ENCODE results near the gene ATF5. TPM values are rescaled to one million over a fixed set of nuclear protein-coding genes. Genes with fewer than 3 reads are reported as not detected.
"Not testable (repeated sequence)": the region's sequence is repeated elsewhere in the genome, so short reads cannot be mapped to it uniquely, and the experiment has no call there.

The ATF5 gene
- total RNA-seq, 1 donor from 2014 or later, result 20.1 TPM

DNA sequence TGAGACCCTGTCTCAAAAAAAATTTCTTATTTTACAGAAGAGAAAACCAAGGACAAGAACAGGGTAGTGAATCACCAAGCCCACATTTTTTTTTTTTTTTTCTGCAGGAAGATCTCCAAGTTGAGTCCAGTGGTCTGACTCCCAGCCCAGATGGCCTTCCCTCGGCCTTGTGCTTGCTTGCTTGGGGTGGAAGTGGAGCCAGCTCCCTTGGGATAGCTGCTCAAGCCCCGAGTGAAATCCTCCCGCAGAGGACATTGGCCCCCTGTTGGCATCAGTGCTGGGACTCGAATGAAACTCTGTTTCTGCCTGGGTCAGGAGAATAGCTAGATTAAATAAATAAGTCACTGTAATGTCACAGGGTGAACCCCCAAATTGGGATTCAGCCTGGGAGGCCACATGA lies 9.7 kb downstream of the ATF5 start:
- Mint-ChIP-seq H3K27me3 (ENCODE audit: unreplicated experiment) (peaks cover 12% of the 10 kb centered on the region), H3K4me1 (ENCODE audit: unreplicated experiment) (peaks cover 2% of the 10 kb centered on the region), H3K36me3 (ENCODE audit: unreplicated experiment) (no peaks in the 10 kb centered on the region)

DNA sequence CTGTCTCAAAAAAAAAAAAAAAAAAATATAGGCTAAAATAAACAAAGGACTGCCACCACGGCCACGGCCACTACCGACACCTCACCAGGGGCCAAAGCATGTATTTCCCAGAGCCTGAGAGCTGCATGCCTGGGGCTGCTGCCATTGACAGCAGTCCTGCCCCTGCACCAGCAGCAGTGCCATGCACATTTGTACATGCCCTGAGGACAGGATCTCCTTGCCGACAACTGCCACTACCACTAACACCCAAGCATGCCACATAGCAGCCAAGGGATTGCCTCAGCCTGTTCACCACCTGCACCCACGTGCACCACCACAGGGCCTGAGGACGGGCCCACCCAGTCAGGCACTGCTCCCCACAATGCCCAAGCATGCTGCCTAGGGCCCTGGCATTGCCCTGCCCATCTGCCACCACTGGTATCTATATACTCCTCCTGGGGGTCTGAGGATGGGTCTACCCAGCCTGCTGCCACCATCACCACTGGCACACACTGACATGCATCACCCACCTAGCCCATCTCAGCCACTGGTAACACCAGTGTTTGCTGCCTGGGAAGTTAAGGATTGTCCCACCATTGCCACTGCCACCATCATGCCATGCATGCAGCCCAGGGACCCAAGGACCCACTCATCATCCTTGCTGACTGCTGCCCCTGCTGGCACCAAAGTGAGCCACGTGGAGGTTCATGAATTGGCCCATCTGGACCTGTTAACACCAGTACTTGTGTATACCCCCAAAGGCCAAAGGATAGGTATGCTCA lies 10.9 kb downstream of the ATF5 start:
- no peaks in the 10 kb centered on the region for H3K36me3 Mint-ChIP-seq (ENCODE audit: unreplicated experiment)
- DNase-seq (ENCODE audit: extremely low spot score, unreplicated experiment), result no peak
- peaks cover 2% of the 10 kb centered on the region for H3K4me1 Mint-ChIP-seq (ENCODE audit: unreplicated experiment)
- H3K27me3 Mint-ChIP-seq (ENCODE audit: unreplicated experiment), result peaks cover 13% of the 10 kb centered on the region
- TF ChIP-seq, protein P1, sequence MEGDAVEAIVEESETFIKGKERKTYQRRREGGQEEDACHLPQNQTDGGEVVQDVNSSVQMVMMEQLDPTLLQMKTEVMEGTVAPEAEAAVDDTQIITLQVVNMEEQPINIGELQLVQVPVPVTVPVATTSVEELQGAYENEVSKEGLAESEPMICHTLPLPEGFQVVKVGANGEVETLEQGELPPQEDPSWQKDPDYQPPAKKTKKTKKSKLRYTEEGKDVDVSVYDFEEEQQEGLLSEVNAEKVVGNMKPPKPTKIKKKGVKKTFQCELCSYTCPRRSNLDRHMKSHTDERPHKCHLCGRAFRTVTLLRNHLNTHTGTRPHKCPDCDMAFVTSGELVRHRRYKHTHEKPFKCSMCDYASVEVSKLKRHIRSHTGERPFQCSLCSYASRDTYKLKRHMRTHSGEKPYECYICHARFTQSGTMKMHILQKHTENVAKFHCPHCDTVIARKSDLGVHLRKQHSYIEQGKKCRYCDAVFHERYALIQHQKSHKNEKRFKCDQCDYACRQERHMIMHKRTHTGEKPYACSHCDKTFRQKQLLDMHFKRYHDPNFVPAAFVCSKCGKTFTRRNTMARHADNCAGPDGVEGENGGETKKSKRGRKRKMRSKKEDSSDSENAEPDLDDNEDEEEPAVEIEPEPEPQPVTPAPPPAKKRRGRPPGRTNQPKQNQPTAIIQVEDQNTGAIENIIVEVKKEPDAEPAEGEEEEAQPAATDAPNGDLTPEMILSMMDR (IDR thresholded peaks at IDR 0.05), result no peak
- no peaks in the 10 kb centered on the region for H3K9me3 Mint-ChIP-seq (ENCODE audit: unreplicated experiment)
- no peak overlapping the region for H3K4me3 Mint-ChIP-seq (ENCODE audit: unreplicated experiment)
- H3K27ac Mint-ChIP-seq (ENCODE audit: unreplicated experiment), result no peak overlapping the region

More for the DNA sequence above, 9.7 kb downstream of the ATF5 start:
- no peak overlapping the region for H3K27ac Mint-ChIP-seq (ENCODE audit: unreplicated experiment)
- DNase-seq (ENCODE audit: extremely low spot score, unreplicated experiment), result no peak
- TF ChIP-seq, protein P1 (IDR thresholded peaks at IDR 0.05), result no peak
- H3K4me3 Mint-ChIP-seq (ENCODE audit: unreplicated experiment), result no peak overlapping the region
- no peaks in the 10 kb centered on the region for H3K9me3 Mint-ChIP-seq (ENCODE audit: unreplicated experiment)

DNA sequence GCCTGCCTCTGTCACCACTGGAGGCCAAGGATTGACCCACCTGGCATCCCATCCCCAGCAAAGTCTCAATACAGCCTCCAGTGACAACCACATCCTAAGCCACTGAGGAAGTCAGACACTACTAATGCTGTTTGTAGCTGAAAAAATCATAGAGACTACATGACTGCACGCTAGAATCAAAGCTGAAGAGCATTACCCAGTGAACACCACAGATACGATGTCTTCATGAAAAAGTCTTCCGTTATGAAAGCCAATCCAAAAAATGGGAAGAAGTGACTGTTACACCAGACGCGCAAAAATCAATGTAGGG lies 11.4 kb downstream of the ATF5 start:
- TF ChIP-seq, protein P1 (IDR thresholded peaks at IDR 0.05), result no peak
- Mint-ChIP-seq H3K27me3 (ENCODE audit: unreplicated experiment) (peaks cover 13% of the 10 kb centered on the region), H3K36me3 (ENCODE audit: unreplicated experiment) (no peaks in the 10 kb centered on the region), H3K4me3 (ENCODE audit: unreplicated experiment) (no peak overlapping the region), H3K27ac (ENCODE audit: unreplicated experiment) (no peak overlapping the region), H3K4me1 (ENCODE audit: unreplicated experiment) (peaks cover 2% of the 10 kb centered on the region), H3K9me3 (ENCODE audit: unreplicated experiment) (no peaks in the 10 kb centered on the region)
- DNase-seq (ENCODE audit: extremely low spot score, unreplicated experiment), result no peak

DNA sequence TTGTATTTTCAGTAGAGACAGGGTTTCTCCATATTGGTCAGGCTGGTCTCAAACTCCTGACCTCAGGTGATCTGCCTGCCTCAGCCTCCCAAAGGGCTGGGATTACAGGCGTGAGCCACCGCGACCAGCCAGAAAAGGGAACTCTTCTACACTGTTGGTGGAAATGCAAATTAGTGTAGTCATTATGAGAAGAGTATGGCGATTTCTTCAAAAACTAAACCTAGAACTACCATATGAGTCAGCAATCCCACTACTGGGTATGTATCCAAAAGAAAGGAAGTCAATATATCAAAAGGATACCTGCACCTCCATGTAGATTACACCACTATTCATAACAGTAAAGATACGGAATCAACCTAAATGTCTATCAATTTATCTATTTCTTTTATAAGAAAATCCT lies 15.6 kb downstream of the ATF5 start:
- H3K27ac Mint-ChIP-seq (ENCODE audit: unreplicated experiment); H3K9me3 Mint-ChIP-seq (ENCODE audit: unreplicated experiment); H3K4me1 Mint-ChIP-seq (ENCODE audit: unreplicated experiment); H3K4me3 Mint-ChIP-seq (ENCODE audit: unreplicated experiment); DNase-seq (ENCODE audit: extremely low spot score, unreplicated experiment); H3K36me3 Mint-ChIP-seq (ENCODE audit: unreplicated experiment): not testable (repeated sequence)
- H3K27me3 Mint-ChIP-seq (ENCODE audit: unreplicated experiment), result peaks cover 13% of the 10 kb centered on the region

DNA sequence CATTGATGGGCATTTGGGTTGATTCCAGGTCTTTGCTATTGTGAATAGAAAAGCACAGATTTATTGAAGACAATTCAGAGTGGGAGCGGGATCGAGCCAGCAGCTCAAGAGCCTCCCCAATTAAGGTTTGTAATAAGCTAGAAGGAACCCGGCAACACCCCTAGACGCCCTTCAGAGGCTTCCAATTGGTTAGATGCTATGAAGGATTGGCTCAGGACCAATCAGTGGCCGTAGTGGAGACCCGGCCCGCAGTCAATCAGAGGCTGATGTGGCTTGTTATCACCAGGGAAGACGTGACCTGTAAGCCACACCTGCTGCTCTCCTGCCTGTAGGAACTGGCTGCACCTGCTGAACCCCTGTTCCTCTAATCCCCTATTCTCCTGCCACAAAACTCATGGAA lies 17.4 kb downstream of the ATF5 start:
- Mint-ChIP-seq H3K36me3 (ENCODE audit: unreplicated experiment) (no peaks in the 10 kb centered on the region), H3K4me3 (ENCODE audit: unreplicated experiment) (no peak overlapping the region), H3K9me3 (ENCODE audit: unreplicated experiment) (no peaks in the 10 kb centered on the region), H3K27me3 (ENCODE audit: unreplicated experiment) (peaks cover 13% of the 10 kb centered on the region), H3K4me1 (ENCODE audit: unreplicated experiment) (no peaks in the 10 kb centered on the region), H3K27ac (ENCODE audit: unreplicated experiment) (no peak overlapping the region)
- DNase-seq (ENCODE audit: extremely low spot score, unreplicated experiment), result no peak
- TF ChIP-seq, protein P1 (IDR thresholded peaks at IDR 0.05), result no peak

Data from osteocyte (in vitro differentiated cells).